ENCODE results near the gene AOX1.

- TF ChIP-seq CTCF (IDR thresholded peaks at IDR 0.05) (no peak), POLR2A (IDR thresholded peaks at IDR 0.05) (no peak), POLR2AphosphoS5 (IDR thresholded peaks at IDR 0.05) (no peak)
Observed at GRCh38 chr2:200608341-200609027, 22.7 kb downstream of the AOX1 start.

All from prostate gland (tissue), 2 donors.